Liver (tissue), 9 donors: ENCODE results near the gene CD247. TPM values are rescaled to one million over a fixed set of nuclear protein-coding genes. Genes with fewer than 3 reads are reported as not detected.

ENCODE experiments used
- DNase-seq: peaks from one replicate; pipeline ENCODE4 v3.0.0-alpha.2; 2017; ENCODE audit warnings: low spot score
- H3K27ac ChIP-seq, 2 donors: one replicate each; pipeline ENCODE4 v1.7.0; 2013; ENCODE audit warnings: inconsistent platforms in 2 of 2, low read length in 2 of 2, control low read depth in 1 of 2, low read depth in 1 of 2, mild to moderate bottlenecking in 1 of 2
- H3K27me3 ChIP-seq, 4 donors: one replicate each; pipeline versions ENCODE4 v1.6.1 to v1.7.0; 2013; ENCODE audit warnings: low read length in 3 of 4, inconsistent platforms in 1 of 4, mild to moderate bottlenecking in 1 of 4, moderate library complexity in 1 of 4; ENCODE audit not compliant: control insufficient read depth in 4 of 4, insufficient read depth in 4 of 4
- H3K36me3 ChIP-seq, 4 donors: one replicate each; pipeline versions ENCODE4 v1.6.1 to v1.7.0; 2013; ENCODE audit warnings: low read length in 3 of 4, mild to moderate bottlenecking in 3 of 4, low read depth in 1 of 4, moderate library complexity in 1 of 4; ENCODE audit not compliant: control insufficient read depth in 4 of 4, insufficient read depth in 3 of 4
- H3K4me1 ChIP-seq, 4 donors: one replicate each; pipeline versions ENCODE4 v1.6.1 to v1.7.0; 2013; ENCODE audit warnings: low read length in 3 of 4, mild to moderate bottlenecking in 3 of 4, moderate library complexity in 1 of 4; ENCODE audit not compliant: control insufficient read depth in 4 of 4, insufficient read depth in 4 of 4
- H3K4me3 ChIP-seq, 3 donors: one replicate each; pipeline versions ENCODE4 v1.6.1 to v1.7.0; 2013; ENCODE audit warnings: low read length in 3 of 3, control low read depth in 1 of 3, low read depth in 1 of 3, mild to moderate bottlenecking in 1 of 3
- H3K9ac ChIP-seq, 2 donors: one replicate each; pipeline ENCODE4 v1.7.0; 2013; ENCODE audit warnings: low read length in 2 of 2, mild to moderate bottlenecking in 2 of 2, moderate library complexity in 2 of 2, control low read depth in 1 of 2, low read depth in 1 of 2
- H3K9me3 ChIP-seq, 4 donors: one replicate each; pipeline versions ENCODE4 v1.6.1 to v1.7.0; 2013; ENCODE audit warnings: low read length in 3 of 4; ENCODE audit not compliant: control insufficient read depth in 4 of 4
- ATF3 ChIP-seq: IDR thresholded peaks from 2 replicates; pipeline ENCODE4 v1.6.1; 2016; ENCODE audit warnings: antibody characterized with exemption
- CTCF ChIP-seq: fragments of 150-350 bp; IDR thresholded peaks from 2 replicates; pipeline ENCODE4 v1.5.1; 2017; ENCODE audit warnings: improper control_type of control experiment, low read depth, low read length; ENCODE audit not compliant: missing input control
- EGR1 ChIP-seq, 2 donors: IDR thresholded peaks; 2 replicates each; pipeline ENCODE4 v1.6.1; 2016 to 2018; ENCODE audit warnings: antibody characterized with exemption in 2 of 2, low read depth in 2 of 2
- FOXA1 ChIP-seq: IDR thresholded peaks from 2 replicates; pipeline ENCODE4 v1.6.1; 2016; ENCODE audit warnings: antibody characterized with exemption
- FOXA2 ChIP-seq: IDR thresholded peaks from 2 replicates; pipeline ENCODE4 v1.6.1; 2016; ENCODE audit warnings: antibody characterized with exemption
- GABPA ChIP-seq, 2 donors: IDR thresholded peaks in 1 of 2; conservative IDR thresholded peaks in 1 of 2; 2 replicates each; pipeline ENCODE4 v1.6.1; 2016; ENCODE audit warnings: antibody characterized with exemption in 2 of 2, mild to moderate bottlenecking in 1 of 2, moderate library complexity in 1 of 2
- HNF4A ChIP-seq, 2 donors: conservative IDR thresholded peaks; 2 replicates each; pipeline ENCODE4 v1.6.1; 2016; ENCODE audit warnings: antibody characterized with exemption in 2 of 2, mild to moderate bottlenecking in 2 of 2
- HNF4G ChIP-seq: IDR thresholded peaks from 2 replicates; pipeline ENCODE4 v1.6.1; 2016; ENCODE audit warnings: antibody characterized with exemption
- JUND ChIP-seq, 2 donors: IDR thresholded peaks; 2 replicates each; pipeline ENCODE4 v1.6.1; 2016; ENCODE audit warnings: antibody characterized with exemption in 2 of 2
- MAX ChIP-seq: IDR thresholded peaks from 2 replicates; pipeline ENCODE4 v1.6.1; 2016; ENCODE audit warnings: antibody characterized with exemption
- NR2F2 ChIP-seq: IDR thresholded peaks from 2 replicates; pipeline ENCODE4 v1.6.1; 2016; ENCODE audit warnings: antibody characterized with exemption
- RAD21 ChIP-seq, 2 donors: IDR thresholded peaks; 2 replicates each; pipeline ENCODE4 v1.6.1; 2016; ENCODE audit warnings: antibody characterized with exemption in 2 of 2, mild to moderate bottlenecking in 2 of 2
- REST ChIP-seq: IDR thresholded peaks from 2 replicates; pipeline ENCODE4 v1.6.1; 2016; ENCODE audit warnings: antibody characterized with exemption, mild to moderate bottlenecking
- RXRA ChIP-seq, 2 donors: IDR thresholded peaks; 2 replicates each; pipeline ENCODE4 v1.6.1; 2017 to 2018; ENCODE audit warnings: antibody characterized with exemption in 2 of 2, mild to moderate bottlenecking in 1 of 2
- SP1 ChIP-seq: IDR thresholded peaks from 2 replicates; pipeline ENCODE4 v1.6.1; 2018; ENCODE audit warnings: antibody characterized with exemption, mild to moderate bottlenecking
- TAF1 ChIP-seq: conservative IDR thresholded peaks from 2 replicates; pipeline ENCODE4 v1.6.1; 2016; ENCODE audit warnings: antibody characterized with exemption, mild to moderate bottlenecking
- YY1 ChIP-seq: IDR thresholded peaks from 2 replicates; pipeline ENCODE4 v1.6.1; 2016; ENCODE audit warnings: antibody characterized with exemption, mild to moderate bottlenecking
- ZBTB33 ChIP-seq: IDR thresholded peaks from 2 replicates; pipeline ENCODE4 v1.6.1; 2016; ENCODE audit warnings: antibody characterized with exemption
- WGBS: extraction: QIAGEN DNeasy Blood & Tissue Kit; methylation state at CpG from one replicate; pipeline ENCODE4 v1.1.7; 2013; 5-methylcytosine and 5-hydroxymethylcytosine counted together
- polyA plus RNA-seq, 2 donors: library from polyadenylated mRNA; stranded (reverse) in 1 of 2; unstranded in 1 of 2; fragments of 200-250 nt in 1 of 2; fragments of >200 nt in 1 of 2; fragmentation: Nextera tagmentation in 1 of 2; extraction: Ambion mirVana in 1 of 2; gene quantifications; one replicate each; pipeline versions ENCODE4 v1.2.1 to v1.2.3, GENCODE V29; 2013 to 2015
- total RNA-seq, 2 donors: library from RNA; depleted of rRNA; stranded (reverse); fragments of >200 nt; gene quantifications; one replicate each; pipeline ENCODE4 v1.2.3, GENCODE V29; 2014
- donor health status: healthy.
- donor health status: healthy.
- donor health status: healthy.
- donor health status: healthy.
- donor health status: healthy.

CD247 gene
- total and polyA plus RNA-seq, 4 donors = 0.61 to 2.2 (median 1.6) TPM

GRCh38 chr1:167412072-167412471, 106.3 kb downstream of the CD247 start:
- no peak for DNase-seq
- no peak overlapping the region for H3K27ac ChIP-seq
- H3K9me3 ChIP-seq = no peaks in the 10 kb centered on the region
- no peak overlapping the region for H3K4me3 ChIP-seq
- no peak overlapping the region for H3K9ac ChIP-seq
- TF ChIP-seq EGR1 (IDR thresholded peaks at IDR 0.05; ENCODE audit: low read depth in 2 of 2) = no peak
- TF ChIP-seq TAF1 = no peak
- no peak for TF ChIP-seq YY1
- TF ChIP-seq GABPA (IDR thresholded peaks at IDR 0.05 in 1 of 2, conservative IDR thresholded peaks at IDR 0.05 in 1 of 2) = no peak
- TF ChIP-seq ATF3 = no peak
- no peak for TF ChIP-seq HNF4G
- no peak for TF ChIP-seq RAD21 (IDR thresholded peaks at IDR 0.05)
- TF ChIP-seq JUND (IDR thresholded peaks at IDR 0.05) = no peak
- no peak for TF ChIP-seq ZBTB33
- no peak for TF ChIP-seq MAX
- TF ChIP-seq HNF4A (conservative IDR thresholded peaks at IDR 0.05) = no peak
- TF ChIP-seq RXRA (IDR thresholded peaks at IDR 0.05) = no peak
- no peak for TF ChIP-seq REST
- no peak for TF ChIP-seq SP1
- no peak for TF ChIP-seq FOXA2
- TF ChIP-seq FOXA1 = no peak
- no peak for TF ChIP-seq NR2F2
- TF ChIP-seq CTCF = no peak
- no peaks in the 10 kb centered on the region for H3K4me1 ChIP-seq
- H3K36me3 ChIP-seq = peaks cover 3 to 20% (median 9%) of the 10 kb centered on the region in 4 donors
- H3K27me3 ChIP-seq = no peaks in the 10 kb centered on the region
- 92% methylated on average over 4 of the region's 4 CpGs for WGBS
